Stomach smooth muscle (tissue), 2 donors: Measurements from ENCODE around the gene DYNLL2.
"Not testable (repeated sequence)": the region's sequence is repeated elsewhere in the genome, so short reads cannot be mapped to it uniquely, and the experiment has no call there.

Experiments used
- H3K27ac ChIP-seq: one replicate; pipeline ENCODE4 v1.7.0; 2013; ENCODE audit warnings: mild to moderate bottlenecking, low read length, inconsistent platforms
- H3K27me3 ChIP-seq, 2 donors: one replicate each; pipeline ENCODE4 v1.7.0; 2013; ENCODE audit warnings: low read length in 2 of 2; ENCODE audit not compliant: insufficient read depth in 2 of 2, control insufficient read depth in 1 of 2
- H3K36me3 ChIP-seq, 2 donors: one replicate each; pipeline ENCODE4 v1.7.0; 2013; ENCODE audit warnings: low read length in 2 of 2; ENCODE audit not compliant: control insufficient read depth in 2 of 2, insufficient read depth in 2 of 2
- H3K4me1 ChIP-seq: one replicate; pipeline ENCODE4 v1.7.0; 2013; ENCODE audit warnings: low read length; ENCODE audit not compliant: control insufficient read depth, insufficient read depth
- H3K4me3 ChIP-seq, 2 donors: one replicate each; pipeline ENCODE4 v1.7.0; 2013; ENCODE audit warnings: low read length in 2 of 2
- H3K9ac ChIP-seq, 2 donors: one replicate each; pipeline ENCODE4 v1.7.0; 2013; ENCODE audit warnings: low read length in 2 of 2, mild to moderate bottlenecking in 1 of 2
- H3K9me3 ChIP-seq, 2 donors: one replicate each; pipeline ENCODE4 v1.7.0; 2013; ENCODE audit warnings: low read length in 2 of 2; ENCODE audit not compliant: control insufficient read depth in 2 of 2
- donor health status: healthy.
- donor health status: Pancreatic carcinoma.

DYNLL2 gene

DNA sequence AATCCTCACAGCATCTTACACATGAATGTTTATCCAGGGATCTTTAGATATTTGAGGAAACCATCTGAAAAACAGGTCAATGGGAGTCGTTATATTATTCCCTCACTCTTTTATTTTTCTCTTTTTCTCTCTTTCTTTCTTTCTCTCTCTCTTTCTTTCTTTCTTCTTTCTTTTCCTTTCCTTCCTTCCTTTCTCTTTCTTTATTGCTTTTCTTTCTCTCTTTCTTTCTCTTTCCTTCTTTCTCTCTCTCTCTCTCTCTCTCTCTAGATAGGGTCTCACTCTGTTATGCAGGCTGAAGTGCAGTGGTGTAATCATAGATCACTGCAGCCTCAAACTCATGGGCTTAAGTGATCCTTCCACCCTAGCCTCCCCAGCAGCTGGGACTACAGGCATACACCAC, 44.6 kb downstream of the DYNLL2 start:
- Histone ChIP-seq H3K9me3 (peaks cover 0 to 3% of the 10 kb centered on the region in 2 donors), H3K27ac (no peak overlapping the region), H3K4me3 (no peak overlapping the region), H3K9ac (no peak overlapping the region), H3K4me1 (no peaks in the 10 kb centered on the region), H3K27me3 (peaks cover 0 to 6% of the 10 kb centered on the region in 2 donors), H3K36me3 (no peaks in the 10 kb centered on the region)

DNA sequence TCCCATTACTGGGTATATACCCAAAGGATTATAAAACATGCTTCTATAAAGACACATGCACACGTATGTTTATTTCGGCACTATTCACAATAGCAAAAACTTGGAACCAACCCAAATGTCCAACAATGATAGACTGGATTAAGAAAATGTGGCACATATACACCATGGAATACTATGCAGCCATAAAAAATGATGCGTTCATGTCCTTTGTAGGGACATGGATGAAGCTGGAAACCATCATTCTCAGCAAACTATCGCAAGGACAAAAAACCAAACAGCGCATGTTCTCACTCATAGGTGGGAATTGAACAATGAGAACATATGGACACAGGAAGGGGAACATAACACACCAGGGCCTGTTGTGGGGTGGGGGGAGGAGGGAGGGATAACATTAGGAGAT, 49.5 kb downstream of the DYNLL2 start:
- not testable (repeated sequence) for H3K9me3 ChIP-seq, H3K4me1 ChIP-seq, H3K4me3 ChIP-seq, H3K27ac ChIP-seq, H3K36me3 ChIP-seq, H3K9ac ChIP-seq
- peaks cover 5 to 17% of the 10 kb centered on the region in 2 donors for H3K27me3 ChIP-seq

DNA sequence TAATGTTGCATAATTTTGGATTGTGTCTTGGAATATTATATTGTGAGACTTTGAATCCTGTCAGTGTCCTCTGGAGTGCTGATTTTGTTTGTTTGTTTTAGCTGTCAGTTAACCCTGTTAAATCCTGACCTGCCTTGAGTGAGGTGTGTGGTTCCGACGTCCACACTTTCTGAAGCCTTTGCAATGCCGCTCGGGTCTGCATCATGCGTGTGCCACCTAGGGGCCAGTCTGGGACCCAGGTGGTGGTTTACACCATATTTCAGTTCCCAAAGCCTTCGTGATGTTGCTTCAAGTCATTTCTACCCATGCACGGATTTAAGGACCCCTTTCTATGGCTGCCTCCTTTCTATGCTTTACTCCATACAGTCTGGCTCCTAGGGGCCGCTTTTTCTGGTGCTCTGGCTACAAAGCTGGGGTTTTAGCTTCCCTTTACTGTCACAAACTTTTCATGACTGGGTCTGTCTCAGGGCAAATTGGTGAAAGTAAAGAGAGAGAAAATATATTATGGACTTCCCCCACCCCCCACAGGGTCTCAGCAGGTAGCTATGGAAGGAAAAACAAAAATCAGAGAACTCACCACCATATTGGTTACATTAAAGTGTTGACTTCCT, 53.6 kb downstream of the DYNLL2 start:
- H3K27me3 ChIP-seq: peaks cover 9 to 13% of the 10 kb centered on the region in 2 donors
- H3K36me3 ChIP-seq: no peaks in the 10 kb centered on the region
- H3K27ac ChIP-seq: no peak overlapping the region
- no peaks in the 10 kb centered on the region for H3K4me1 ChIP-seq
- H3K9ac ChIP-seq: no peak overlapping the region
- no peak overlapping the region for H3K4me3 ChIP-seq
- peaks cover 2 to 4% of the 10 kb centered on the region in 2 donors for H3K9me3 ChIP-seq

DNA sequence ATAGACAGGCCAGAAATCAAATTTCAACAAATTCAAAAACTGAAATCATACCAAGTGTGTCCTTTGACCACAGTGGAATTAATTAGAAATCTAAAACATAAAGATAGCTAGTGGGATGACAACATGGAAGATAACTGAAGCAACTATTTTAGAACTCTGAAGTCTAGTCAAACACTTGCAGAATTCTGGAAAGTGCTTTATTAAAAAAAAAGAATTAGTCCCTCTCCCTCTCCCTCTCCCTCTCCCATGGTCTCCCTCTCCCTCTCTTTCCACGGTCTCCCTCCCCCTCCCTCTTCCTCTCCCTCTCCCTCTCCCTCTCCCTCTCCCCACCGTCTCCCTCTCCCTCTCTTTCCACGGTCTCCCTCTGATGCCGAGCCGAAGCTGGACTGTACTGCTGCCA, 58.3 kb downstream of the DYNLL2 start:
- no peak overlapping the region for H3K9ac ChIP-seq
- no peaks in the 10 kb centered on the region for H3K36me3 ChIP-seq
- no peaks in the 10 kb centered on the region for H3K4me1 ChIP-seq
- peaks cover 3 to 11% of the 10 kb centered on the region in 2 donors for H3K27me3 ChIP-seq
- H3K4me3 ChIP-seq: no peak overlapping the region
- peaks cover 9 to 12% of the 10 kb centered on the region in 2 donors for H3K9me3 ChIP-seq
- H3K27ac ChIP-seq: no peak overlapping the region

DNA sequence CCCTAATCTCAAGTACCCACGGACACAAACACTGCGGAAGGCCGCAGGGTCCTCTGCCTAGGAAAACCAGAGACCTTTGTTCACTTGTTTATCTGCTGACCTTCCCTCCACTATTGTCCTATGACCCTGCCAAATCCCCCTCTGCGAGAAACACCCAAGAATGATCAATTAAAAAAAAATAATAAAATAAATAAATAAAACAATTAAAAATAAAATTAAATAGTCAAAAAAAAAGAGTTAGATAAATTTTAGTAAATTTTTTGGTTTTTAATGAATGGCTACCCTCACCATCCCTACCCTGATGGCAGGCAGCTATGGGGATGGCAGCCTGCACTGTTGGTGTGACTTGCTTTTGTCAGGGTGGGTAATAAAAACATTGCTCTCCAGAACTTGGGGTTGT, 60.1 kb downstream of the DYNLL2 start:
- H3K4me3 ChIP-seq, H3K27ac ChIP-seq, H3K27me3 ChIP-seq, H3K9ac ChIP-seq, H3K36me3 ChIP-seq, H3K4me1 ChIP-seq: not testable (repeated sequence)
- peaks cover 8 to 14% of the 10 kb centered on the region in 2 donors for H3K9me3 ChIP-seq

DNA sequence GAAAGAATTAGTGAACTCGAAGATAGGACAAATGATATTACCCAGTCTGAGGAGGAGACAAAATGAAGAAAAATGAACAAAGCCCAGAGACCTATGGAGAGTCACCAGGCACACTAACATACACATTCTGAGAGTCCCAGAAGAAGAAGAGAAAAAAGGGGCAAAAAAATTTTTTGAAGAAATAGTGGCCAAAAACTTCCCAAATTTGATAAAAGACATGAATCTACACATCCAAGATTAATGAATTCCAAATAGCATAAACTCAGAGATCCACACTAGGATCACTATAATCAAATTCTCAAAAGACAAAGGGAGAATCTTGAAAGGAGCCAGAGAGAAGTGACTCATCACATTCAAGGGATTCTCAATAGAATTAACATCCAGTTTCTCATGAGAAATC, 61.6 kb downstream of the DYNLL2 start:
- Histone ChIP-seq H3K9ac (no peak overlapping the region), H3K27ac (no peak overlapping the region), H3K27me3 (peaks cover 3 to 9% of the 10 kb centered on the region in 2 donors), H3K36me3 (no peaks in the 10 kb centered on the region), H3K9me3 (peaks cover 8 to 14% of the 10 kb centered on the region in 2 donors), H3K4me3 (no peak overlapping the region), H3K4me1 (no peaks in the 10 kb centered on the region)
